HTR-8/SVneo (cell line): ENCODE results near the gene TNFRSF6B.

Source experiments
- DNase-seq: peaks from one replicate; pipeline ENCODE4 v3.0.0; 2011; ENCODE audit warnings: low spot score, mixed read lengths; ENCODE audit not compliant: insufficient read length
- FAIRE-seq: peaks from 2 replicates; lab custom pipeline; 2011; peaks lifted over from hg19 to GRCh38; lab: Jason Lieb, UNC

TNFRSF6B gene

GRCh38 chr20:63681609-63682142 lies 14.8 kb upstream of the TNFRSF6B start:
- FAIRE-seq, result no peak
- no peak for DNase-seq

GRCh38 chr20:63682384-63683139 lies 13.9 kb upstream of the TNFRSF6B start:
- DNase-seq (peak; percentile 100), FAIRE-seq (peak; percentile 100)

- DNase-seq (no peak), FAIRE-seq (no peak)
Measured at GRCh38 chr20:63685269-63686026, 11.0 kb upstream of the TNFRSF6B start.

- no peak for FAIRE-seq
- DNase-seq, result no peak
Measured at GRCh38 chr20:63686094-63686491, 10.4 kb upstream of the TNFRSF6B start.

GRCh38 chr20:63686492-63687321 lies 9.7 kb upstream of the TNFRSF6B start:
- DNase-seq (peak; percentile 69), FAIRE-seq (peak; percentile 96)

DNA sequence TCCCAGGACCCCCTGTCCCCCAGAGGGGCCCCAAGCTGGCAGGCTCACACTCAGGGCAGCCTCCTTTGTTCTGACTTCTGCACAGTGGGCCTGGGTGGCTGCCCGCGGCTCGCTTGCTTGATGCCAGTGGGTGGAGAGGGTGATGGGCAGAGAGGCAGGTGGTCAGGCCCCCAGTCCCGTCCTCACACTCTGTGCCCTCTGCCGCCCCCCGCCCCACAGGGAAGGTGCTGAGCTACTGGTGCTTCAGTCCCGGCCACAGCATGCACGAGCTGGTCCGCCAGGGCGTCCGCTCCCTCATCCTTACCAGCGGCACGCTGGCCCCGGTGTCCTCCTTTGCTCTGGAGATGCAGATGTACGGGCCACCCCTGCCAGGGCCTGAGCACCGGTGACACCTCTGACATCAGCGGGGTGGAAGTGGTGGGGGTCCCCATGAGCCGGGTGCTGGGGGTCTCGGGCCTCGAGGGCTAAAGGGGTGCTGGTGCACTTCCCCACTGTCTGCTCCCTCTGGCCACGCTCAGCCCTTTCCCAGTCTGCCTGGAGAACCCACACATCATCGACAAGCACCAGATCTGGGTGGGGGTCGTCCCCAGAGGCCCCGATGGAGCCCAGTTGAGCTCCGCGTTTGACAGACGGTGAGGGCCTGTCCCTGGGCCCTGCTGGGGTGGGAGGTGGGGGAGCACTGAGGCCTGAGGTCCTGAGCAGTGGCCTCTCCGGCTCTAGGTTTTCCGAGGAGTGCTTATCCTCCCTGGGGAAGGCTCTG lies 8.9 kb upstream of the TNFRSF6B start:
- peak; percentile 74 for FAIRE-seq
- no peak for DNase-seq

GRCh38 chr20:63688228-63689045 lies 8.0 kb upstream of the TNFRSF6B start:
- DNase-seq (no peak), FAIRE-seq (peak; percentile 31)

DNA sequence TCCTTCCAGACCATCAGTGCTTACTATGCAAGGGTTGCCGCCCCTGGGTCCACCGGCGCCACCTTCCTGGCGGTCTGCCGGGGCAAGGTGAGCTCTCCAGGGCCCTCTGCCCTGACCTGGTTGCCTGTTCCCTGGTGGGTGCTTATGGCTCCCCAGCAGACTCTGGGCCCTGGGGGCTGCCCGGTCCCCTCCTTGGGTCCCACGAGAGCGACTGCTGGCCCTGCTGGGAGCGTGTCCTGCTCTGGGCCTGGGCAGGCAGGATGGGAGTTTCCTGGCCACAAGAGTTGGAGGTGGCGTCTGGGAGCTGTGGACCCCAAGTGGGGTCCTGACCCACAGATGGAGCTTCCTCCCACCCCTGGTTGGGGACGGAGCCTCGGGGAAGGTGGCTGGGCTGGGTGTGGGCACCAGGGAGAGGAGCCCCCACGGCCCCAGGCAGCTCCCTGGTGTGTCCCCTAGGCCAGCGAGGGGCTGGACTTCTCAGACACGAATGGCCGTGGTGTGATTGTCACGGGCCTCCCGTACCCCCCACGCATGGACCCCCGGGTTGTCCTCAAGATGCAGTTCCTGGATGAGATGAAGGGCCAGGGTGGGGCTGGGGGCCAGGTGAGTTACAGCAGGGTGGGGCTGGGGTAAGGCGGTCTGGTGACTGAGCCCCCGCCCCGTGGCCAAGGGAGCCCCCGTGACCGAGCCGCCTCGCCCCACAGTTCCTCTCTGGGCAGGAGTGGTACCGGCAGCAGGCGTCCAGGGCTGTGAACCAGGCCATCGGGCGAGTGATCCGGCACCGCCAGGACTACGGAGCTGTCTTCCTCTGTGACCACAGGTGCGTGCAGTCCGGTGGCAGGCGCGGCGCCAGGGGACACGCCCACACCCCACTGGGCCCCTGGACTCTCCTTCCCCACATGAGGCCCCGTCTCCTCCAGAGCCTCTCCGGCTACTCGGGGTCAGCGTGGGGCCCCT lies 7.1 kb upstream of the TNFRSF6B start:
- DNase-seq, result no peak
- FAIRE-seq, result no peak

DNA sequence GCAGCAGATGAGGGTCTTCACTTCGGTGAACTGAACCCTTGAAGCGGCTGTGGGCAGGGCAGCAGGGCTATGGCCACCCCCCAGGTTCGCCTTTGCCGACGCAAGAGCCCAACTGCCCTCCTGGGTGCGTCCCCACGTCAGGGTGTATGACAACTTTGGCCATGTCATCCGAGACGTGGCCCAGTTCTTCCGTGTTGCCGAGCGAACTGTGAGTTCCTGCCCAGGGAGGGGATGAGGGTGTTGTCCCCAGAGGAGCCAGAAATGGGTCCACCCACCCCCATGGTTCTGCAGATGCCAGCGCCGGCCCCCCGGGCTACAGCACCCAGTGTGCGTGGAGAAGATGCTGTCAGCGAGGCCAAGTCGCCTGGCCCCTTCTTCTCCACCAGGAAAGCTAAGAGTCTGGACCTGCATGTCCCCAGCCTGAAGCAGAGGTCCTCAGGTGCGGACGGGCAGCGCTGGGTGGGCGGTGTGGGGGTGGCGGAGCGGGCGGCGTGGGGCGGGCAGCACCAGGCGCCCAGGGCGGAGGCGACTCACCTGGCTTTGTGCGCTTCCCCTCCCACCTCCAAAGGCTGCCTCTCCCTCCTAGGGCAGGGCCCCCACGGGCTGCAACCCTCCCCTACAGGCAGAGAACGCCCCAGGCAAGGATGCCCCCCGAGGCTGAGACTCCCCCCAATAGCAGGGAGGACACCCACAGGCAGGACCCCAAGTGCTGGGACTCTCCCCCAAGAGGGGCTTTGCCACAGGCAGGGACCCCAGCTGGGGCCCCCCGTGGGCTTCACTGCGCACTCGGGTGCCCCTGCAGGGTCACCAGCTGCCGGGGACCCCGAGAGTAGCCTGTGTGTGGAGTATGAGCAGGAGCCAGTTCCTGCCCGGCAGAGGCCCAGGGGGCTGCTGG lies 6.2 kb upstream of the TNFRSF6B start:
- DNase-seq (no peak), FAIRE-seq (peak; percentile 82)

DNA sequence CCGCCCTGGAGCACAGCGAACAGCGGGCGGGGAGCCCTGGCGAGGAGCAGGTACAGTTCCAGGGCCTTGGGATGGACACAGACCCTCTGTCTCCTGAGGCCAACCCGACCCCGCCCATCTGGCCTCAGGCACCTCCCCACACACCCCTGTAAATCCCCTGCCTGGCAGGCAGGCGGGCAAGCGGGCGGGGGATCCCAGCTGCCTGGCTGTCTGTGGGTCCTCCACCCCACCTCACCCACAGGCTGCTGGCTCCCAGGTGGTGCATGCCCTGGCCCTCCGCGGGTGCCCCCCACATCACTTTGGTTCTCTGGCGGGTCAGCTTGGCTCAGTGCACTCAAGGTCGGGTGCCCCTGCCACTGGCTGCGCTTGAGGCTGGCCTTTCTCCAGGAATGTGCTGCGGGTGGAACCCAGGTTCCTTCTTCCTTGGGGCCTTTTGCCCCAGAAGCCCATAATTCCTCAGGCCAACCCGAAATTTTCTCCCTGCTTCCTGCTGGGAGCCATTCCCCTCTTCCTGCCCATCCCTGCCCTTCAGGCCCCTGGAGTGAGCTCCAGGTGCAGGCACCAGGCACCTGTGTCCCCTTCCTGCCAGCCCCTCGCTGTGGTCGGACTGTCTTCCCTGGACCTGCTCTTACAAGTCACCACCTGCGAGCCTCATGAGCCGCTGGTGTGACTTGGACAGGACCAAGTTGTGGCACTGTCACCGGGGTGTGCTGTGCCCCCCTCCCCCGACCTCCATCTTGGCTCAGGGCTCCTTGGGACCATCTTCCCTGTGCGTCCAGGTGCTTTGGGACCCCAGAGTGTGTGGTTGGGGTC lies 5.3 kb upstream of the TNFRSF6B start:
- DNase-seq, result no peak
- FAIRE-seq, result peak; percentile 69

DNA sequence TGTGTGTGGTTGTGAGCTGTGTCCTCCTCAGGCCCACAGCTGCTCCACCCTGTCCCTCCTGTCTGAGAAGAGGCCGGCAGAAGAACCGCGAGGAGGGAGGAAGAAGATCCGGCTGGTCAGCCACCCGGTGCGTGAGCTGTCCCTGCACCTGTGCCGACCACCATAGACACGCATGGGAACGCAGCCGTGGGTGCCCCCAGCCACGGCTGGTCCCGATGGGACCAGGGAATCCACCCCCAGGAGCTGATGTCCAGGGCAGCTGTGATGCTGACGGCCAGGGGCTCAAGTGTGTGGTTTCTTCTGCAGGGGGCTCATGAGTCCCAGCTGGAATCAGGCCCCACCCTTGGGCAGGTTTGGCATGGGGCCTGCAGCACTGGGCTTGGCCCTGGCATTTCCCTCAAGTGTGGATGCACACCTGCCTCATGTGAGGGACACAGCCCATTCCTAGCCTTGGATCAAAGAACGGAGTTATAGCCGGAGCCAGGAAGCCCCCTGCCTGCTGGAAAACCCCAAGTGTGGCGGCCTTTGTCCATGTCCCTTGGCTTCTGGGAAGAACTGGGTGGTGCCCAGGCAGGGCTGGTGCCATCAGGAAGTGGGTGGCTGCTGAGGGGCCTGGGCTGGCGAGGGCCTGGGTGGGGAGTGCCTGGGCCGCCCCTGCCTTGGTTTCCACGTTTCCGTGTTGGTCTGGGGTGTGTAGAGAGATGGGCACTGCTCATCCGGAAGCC lies 4.6 kb upstream of the TNFRSF6B start:
- DNase-seq (no peak), FAIRE-seq (peak; percentile 67)

- DNase-seq, result no peak
- no peak for FAIRE-seq
Measured at GRCh38 chr20:63692436-63693082, 3.9 kb upstream of the TNFRSF6B start.

DNA sequence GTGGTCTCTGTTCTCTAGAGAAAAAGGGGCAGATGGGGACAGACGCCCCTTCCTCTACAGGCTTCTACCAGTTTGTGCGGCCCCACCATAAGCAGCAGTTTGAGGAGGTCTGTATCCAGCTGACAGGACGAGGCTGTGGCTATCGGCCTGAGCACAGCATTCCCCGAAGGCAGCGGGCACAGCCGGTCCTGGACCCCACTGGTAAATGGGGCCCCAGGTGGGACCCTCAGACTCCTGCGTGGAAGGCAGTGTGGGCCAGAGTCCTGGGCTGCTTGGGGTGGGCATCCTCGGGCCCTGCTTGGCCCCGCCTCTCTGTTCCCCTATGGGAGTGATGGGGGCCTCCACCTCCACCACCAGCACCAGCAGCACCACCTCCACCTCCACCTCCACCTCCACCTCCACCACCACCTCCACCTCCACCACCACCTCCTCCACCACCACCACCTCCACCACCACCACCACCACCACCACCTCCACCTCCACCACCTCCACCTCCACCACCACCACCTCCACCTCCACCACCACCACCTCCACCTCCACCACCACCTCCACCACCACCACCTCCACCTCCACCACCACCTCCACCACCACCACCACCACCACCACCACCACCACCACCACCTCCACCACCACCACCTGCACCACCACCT lies 3.2 kb upstream of the TNFRSF6B start:
- FAIRE-seq (peak; percentile 100), DNase-seq (no peak)
